ENCODE measurements around the gene IKBKG. TPM values are rescaled to one million over a fixed set of nuclear protein-coding genes. Genes with fewer than 3 reads are reported as not detected.

Gene IKBKG
- total RNA-seq, 3 donors from 2014 or later (not counting 1 experiment from before 2014, with no cell fraction given): 64.8 to 84.6 (median 84.1) TPM

- Mint-ChIP-seq H3K27me3 (ENCODE audit: low read depth in 2 of 2) (no peaks in the 10 kb centered on the region), H3K27ac (peak overlapping the region; percentile 93 to 94), H3K9me3 (no peaks in the 10 kb centered on the region), H3K4me3 (no peak overlapping the region), H3K4me1 (peaks cover 31 to 38% of the 10 kb centered on the region in 2 donors), H3K36me3 (no peaks in the 10 kb centered on the region)
- H3K9me3 ChIP-seq (ENCODE audit: control insufficient read depth, insufficient read depth, low read length): no peaks in the 10 kb centered on the region
- no peak for TF ChIP-seq CTCF (IDR thresholded peaks at IDR 0.05)
- H3K27ac ChIP-seq (ENCODE audit: low read length): peak overlapping the region; percentile 91
- ATAC-seq (no peak), DNase-seq (no peak)
- WGBS (ENCODE audit: insufficient coverage): 95% methylated on average over 18 of the region's 19 CpGs
- peaks cover 75% of the 10 kb centered on the region for H3K4me1 ChIP-seq (ENCODE audit: control insufficient read depth, insufficient read depth, low read length)
- H3K27me3 ChIP-seq (ENCODE audit: control insufficient read depth, insufficient read depth, low read length): no peaks in the 10 kb centered on the region
- peaks cover 4% of the 10 kb centered on the region for H3K36me3 ChIP-seq (ENCODE audit: control insufficient read depth, insufficient read depth, low read length)
- no peak overlapping the region for H3K4me3 ChIP-seq (ENCODE audit: low read length)
- intact Hi-C loops (cut with micrococcal nuclease): no loop called here
Observed at GRCh38 chrX:154540897-154541535, 6.4 kb upstream of the IKBKG start.

DNA sequence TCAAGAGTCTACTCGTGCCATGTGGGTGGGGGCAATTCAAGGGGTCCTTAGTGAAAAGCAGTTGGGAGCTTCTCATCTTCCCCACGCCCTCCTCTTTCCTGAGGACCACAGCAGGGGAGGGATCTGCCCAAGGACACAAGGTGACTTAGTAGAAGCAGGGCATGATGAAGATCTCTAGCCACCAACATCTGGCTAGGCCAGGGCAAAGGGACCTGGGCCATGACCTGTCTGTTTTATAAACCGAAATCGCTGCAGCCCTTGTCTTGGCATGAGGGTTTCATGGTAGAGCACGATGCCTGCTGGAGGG is 5.9 kb upstream of the IKBKG start:
- peak overlapping the region; percentile 91 for H3K27ac ChIP-seq (ENCODE audit: low read length)
- Mint-ChIP-seq H3K36me3 (no peaks in the 10 kb centered on the region), H3K9me3 (no peaks in the 10 kb centered on the region), H3K27me3 (ENCODE audit: low read depth in 2 of 2) (no peaks in the 10 kb centered on the region), H3K4me1 (peaks cover 31 to 43% of the 10 kb centered on the region in 2 donors), H3K4me3 (peak overlapping the region; percentile 70), H3K27ac (peak overlapping the region; percentile 93 to 94)
- peaks cover 3% of the 10 kb centered on the region for H3K36me3 ChIP-seq (ENCODE audit: control insufficient read depth, insufficient read depth, low read length)
- peaks cover 79% of the 10 kb centered on the region for H3K4me1 ChIP-seq (ENCODE audit: control insufficient read depth, insufficient read depth, low read length)
- no peaks in the 10 kb centered on the region for H3K9me3 ChIP-seq (ENCODE audit: control insufficient read depth, insufficient read depth, low read length)
- TF ChIP-seq CTCF (IDR thresholded peaks at IDR 0.05): no peak
- WGBS (ENCODE audit: insufficient coverage): 56% methylated on average over 4 of the region's 5 CpGs
- no peak overlapping the region for H3K4me3 ChIP-seq (ENCODE audit: low read length)
- ATAC-seq (no peak), DNase-seq (no peak)
- no peaks in the 10 kb centered on the region for H3K27me3 ChIP-seq (ENCODE audit: control insufficient read depth, insufficient read depth, low read length)
- intact Hi-C loops (cut with micrococcal nuclease): no loop called here

- no peak for TF ChIP-seq CTCF (IDR thresholded peaks at IDR 0.05)
- 31% methylated on average over 10 of the region's 12 CpGs for WGBS (ENCODE audit: insufficient coverage)
- Histone ChIP-seq H3K27ac (ENCODE audit: low read length) (peak overlapping the region; percentile 91), H3K4me3 (ENCODE audit: low read length) (no peak overlapping the region), H3K4me1 (ENCODE audit: control insufficient read depth, insufficient read depth, low read length) (peaks cover 79% of the 10 kb centered on the region), H3K9me3 (ENCODE audit: control insufficient read depth, insufficient read depth, low read length) (no peaks in the 10 kb centered on the region), H3K27me3 (ENCODE audit: control insufficient read depth, insufficient read depth, low read length) (no peaks in the 10 kb centered on the region), H3K36me3 (ENCODE audit: control insufficient read depth, insufficient read depth, low read length) (peaks cover 3% of the 10 kb centered on the region)
- peak overlapping the region; percentile 81 for H3K4me3 Mint-ChIP-seq
- intact Hi-C loops (cut with micrococcal nuclease): no loop called here
- H3K36me3 Mint-ChIP-seq: no peaks in the 10 kb centered on the region
- DNase-seq: peak; percentile 49 to 51
- H3K4me1 Mint-ChIP-seq: peaks cover 31 to 43% of the 10 kb centered on the region in 2 donors
- no peaks in the 10 kb centered on the region for H3K27me3 Mint-ChIP-seq (ENCODE audit: low read depth in 2 of 2)
- ATAC-seq: peak; percentile 31 to 49 (median 46)
- H3K9me3 Mint-ChIP-seq: no peaks in the 10 kb centered on the region
- peak overlapping the region; percentile 93 to 94 for H3K27ac Mint-ChIP-seq
Observed at GRCh38 chrX:154541896-154542722, 5.3 kb upstream of the IKBKG start.

Data from natural killer cell (primary cell).